IgD-negative memory B cell (primary cell): ENCODE data around the gene MTIF2. TPM values are rescaled to one million over a fixed set of nuclear protein-coding genes. Genes with fewer than 3 reads are reported as not detected.
A peak's percentile ranks its signal among the peaks of the same experiment; 100 is the strongest.
"Not testable (repeated sequence)": the region's sequence is repeated elsewhere in the genome, so short reads cannot be mapped to it uniquely, and the experiment has no call there.

Source experiments
- H3K27ac Mint-ChIP-seq, 3 donors: one replicate each; pipeline ENCODE4 v1.8.0; 2020 to 2022; ENCODE audit warnings: mild to moderate bottlenecking in 3 of 3, mixed read lengths in 3 of 3, moderate library complexity in 1 of 3
- H3K27me3 Mint-ChIP-seq: one replicate; pipeline ENCODE4 v1.8.0; 2021; ENCODE audit warnings: mixed read lengths
- H3K36me3 Mint-ChIP-seq: one replicate; pipeline ENCODE4 v1.8.0; 2020; ENCODE audit warnings: mild to moderate bottlenecking, mixed read lengths
- H3K4me1 Mint-ChIP-seq, 3 donors: one replicate each; pipeline ENCODE4 v1.8.0; 2020 to 2022; ENCODE audit warnings: mixed read lengths in 3 of 3, mild to moderate bottlenecking in 1 of 3
- H3K4me3 Mint-ChIP-seq, 4 donors: one replicate each; pipeline ENCODE4 v1.8.0; 2020 to 2022; ENCODE audit warnings: mild to moderate bottlenecking in 4 of 4, mixed read lengths in 4 of 4, moderate library complexity in 3 of 4
- H3K9me3 Mint-ChIP-seq, 3 donors: one replicate each; pipeline ENCODE4 v1.8.0; 2020 to 2021; ENCODE audit warnings: mixed read lengths in 3 of 3, mild to moderate bottlenecking in 1 of 3
- polyA plus RNA-seq: library from polyadenylated mRNA; unstranded; fragments of 300-500 nt; fragmentation: Illumina TruSeq; gene quantifications from one replicate; pipeline ENCODE4 v1.2.3, GENCODE V29; 2021

Gene MTIF2
- polyA plus RNA-seq, 1 donor from 2014 or later, result 16.9 TPM

DNA sequence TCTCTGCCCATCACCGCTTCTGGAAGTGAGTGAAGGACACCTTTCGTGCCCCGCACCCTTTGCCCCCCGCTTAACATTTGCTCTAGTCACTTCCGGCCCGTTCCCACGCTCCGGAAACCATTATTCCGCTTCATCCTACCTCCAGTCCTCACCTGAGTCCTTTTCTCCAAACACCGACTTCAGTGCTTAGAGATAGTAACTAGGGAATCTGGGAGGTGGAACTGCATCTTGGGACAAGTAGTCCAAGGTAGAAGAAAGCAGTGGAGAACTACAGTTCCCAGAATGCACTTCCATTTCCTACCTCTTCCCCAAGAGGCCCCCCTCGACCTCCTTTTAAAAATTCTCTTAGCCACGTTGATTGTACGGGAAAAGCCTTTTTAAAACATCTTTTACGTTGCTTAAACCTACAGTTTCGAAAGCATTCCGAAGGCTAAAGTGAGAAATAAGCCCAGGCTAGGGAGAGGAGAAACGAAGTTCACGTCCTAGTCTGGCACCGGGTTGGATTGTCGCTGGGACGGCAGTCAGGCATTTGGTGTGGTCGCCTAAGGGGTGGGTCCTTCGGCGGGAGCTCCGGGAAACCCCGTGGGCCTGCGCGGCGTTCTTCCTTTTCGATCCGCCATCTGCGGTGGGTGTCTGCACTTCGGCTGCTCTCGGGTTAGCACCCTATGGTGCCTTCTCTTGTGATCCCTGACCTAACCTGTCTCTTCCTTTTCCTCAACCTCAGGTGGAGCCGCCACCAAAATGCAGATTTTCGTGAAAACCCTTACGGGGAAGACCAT lies 36.8 kb downstream of the MTIF2 start, which contains the start of the genes CLHC1 and RPS27A:
Gene CLHC1, minus strand, starts transcription at position 210 of the 779 bp plus-strand sequence. CDS start 9,882 bp downstream, outside the sequence.
Gene RPS27A, plus strand, starts transcription at position 605 of the 779 bp plus-strand sequence. Its CDS starts 137 bp downstream, at position 742.
- H3K36me3 Mint-ChIP-seq, result peaks cover 4% of the 10 kb centered on the region
- H3K4me1 Mint-ChIP-seq, result peaks cover 30 to 44% (median 41%) of the 10 kb centered on the region in 3 donors
- peak within 1 kb of the TSS; percentile 88 to 99 (median 99) for H3K27ac Mint-ChIP-seq
- H3K9me3 Mint-ChIP-seq, result no peaks in the 10 kb centered on the region
- peak within 1 kb of the TSS; percentile 90 to 100 (median 98) for H3K4me3 Mint-ChIP-seq
- no peaks in the 10 kb centered on the region for H3K27me3 Mint-ChIP-seq

DNA sequence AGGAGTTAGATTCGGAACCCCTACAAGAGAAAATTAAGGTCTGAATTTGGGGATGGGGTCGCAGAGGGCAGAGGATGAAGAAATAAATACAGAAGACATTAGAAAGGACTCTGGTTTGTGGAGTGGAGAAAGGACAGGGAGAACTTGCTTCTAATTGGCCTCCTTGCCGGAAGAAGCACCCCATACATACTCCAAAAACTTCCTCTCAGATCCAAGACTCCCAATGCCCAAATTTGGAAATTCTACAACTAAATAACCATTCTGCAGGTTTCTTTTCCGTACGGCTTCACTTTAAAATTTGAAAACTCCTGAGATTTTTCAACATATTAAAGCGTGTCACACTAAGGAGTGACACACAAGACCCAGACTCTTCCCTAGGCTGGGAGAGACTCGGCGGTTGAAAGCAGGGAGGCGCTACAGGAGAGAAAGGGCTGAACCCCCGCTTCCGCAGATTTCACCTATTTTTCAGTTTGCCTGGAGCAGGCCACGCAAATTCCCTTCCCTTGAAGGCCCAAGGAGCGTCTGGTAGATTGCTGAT lies 37.4 kb downstream of the MTIF2 start:
- Mint-ChIP-seq H3K4me3 (peak overlapping the region; percentile 90 to 100 (median 98)), H3K27me3 (no peaks in the 10 kb centered on the region), H3K9me3 (no peaks in the 10 kb centered on the region), H3K4me1 (peaks cover 30 to 47% (median 46%) of the 10 kb centered on the region in 3 donors), H3K36me3 (peaks cover 4% of the 10 kb centered on the region), H3K27ac (peak overlapping the region; percentile 88 to 99 (median 99))

DNA sequence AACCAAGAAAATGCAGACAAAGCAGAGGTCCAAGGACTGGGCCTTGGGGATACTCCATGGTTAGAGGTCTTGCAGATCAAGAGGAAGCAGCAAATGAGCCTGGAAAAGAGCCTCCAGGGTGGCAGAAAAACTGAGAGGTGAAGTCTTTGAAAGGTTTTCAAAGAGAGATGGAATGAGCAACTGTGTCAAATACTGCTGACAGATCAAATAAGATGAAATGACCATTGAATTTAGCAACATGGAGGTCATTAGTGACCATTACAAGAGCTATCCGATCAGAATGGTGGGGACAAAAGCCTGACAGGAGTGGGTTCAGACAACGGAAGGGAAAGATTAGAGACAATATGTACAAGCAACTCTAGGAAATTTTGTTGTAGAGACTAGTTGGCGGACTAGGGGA lies 38.5 kb downstream of the MTIF2 start:
- peaks cover 30 to 46% (median 44%) of the 10 kb centered on the region in 3 donors for H3K4me1 Mint-ChIP-seq
- no peaks in the 10 kb centered on the region for H3K9me3 Mint-ChIP-seq
- peak overlapping the region in 2 of 4 donors; percentile 90 to 97 for H3K4me3 Mint-ChIP-seq
- no peaks in the 10 kb centered on the region for H3K27me3 Mint-ChIP-seq
- peaks cover 4% of the 10 kb centered on the region for H3K36me3 Mint-ChIP-seq
- peak overlapping the region in 2 of 3 donors; percentile 11 to 88 for H3K27ac Mint-ChIP-seq

DNA sequence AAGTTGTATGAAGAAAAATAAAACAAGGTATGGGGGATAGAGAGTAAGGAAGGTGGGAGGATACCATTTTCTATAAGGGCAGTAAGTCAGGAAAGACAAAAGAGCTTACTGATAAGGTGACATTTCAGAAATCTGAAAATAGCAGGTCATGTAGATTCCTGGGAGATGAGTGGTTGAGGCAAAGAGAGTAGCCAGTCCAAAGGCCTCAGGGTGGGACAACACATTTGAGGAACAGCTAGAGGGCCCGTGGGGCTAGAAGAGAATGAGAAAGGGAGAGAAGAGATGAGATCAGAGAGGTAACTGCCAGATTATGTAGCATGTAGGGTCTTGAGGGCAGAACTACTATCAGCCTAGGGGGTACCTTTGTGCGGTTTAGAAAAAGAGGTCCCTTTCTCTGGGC lies 39.8 kb downstream of the MTIF2 start:
- H3K4me3 Mint-ChIP-seq, result peak overlapping the region in 1 of 4 donors; percentile 90
- peak overlapping the region in 2 of 3 donors; percentile 27 to 87 for H3K27ac Mint-ChIP-seq
- H3K27me3 Mint-ChIP-seq, result no peaks in the 10 kb centered on the region
- peaks cover 4% of the 10 kb centered on the region for H3K36me3 Mint-ChIP-seq
- no peaks in the 10 kb centered on the region for H3K9me3 Mint-ChIP-seq
- H3K4me1 Mint-ChIP-seq, result peaks cover 28 to 41% (median 39%) of the 10 kb centered on the region in 3 donors

DNA sequence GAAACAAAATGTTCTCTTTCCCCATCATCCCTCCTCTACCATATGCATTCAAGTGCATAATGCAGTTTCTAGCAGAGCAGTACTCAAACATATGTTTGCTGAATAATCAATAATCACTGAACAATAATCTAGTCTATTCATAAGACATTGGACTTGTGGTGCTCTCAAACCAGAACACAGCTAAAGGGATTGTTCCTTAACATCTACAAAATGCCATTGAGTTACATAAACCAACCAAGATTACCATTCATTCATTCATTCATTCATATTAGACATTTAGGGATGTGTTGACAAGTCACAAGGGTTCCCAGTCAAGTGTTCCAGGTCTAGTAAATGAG lies 40.8 kb downstream of the MTIF2 start:
- no peaks in the 10 kb centered on the region for H3K27me3 Mint-ChIP-seq
- H3K4me1 Mint-ChIP-seq, result peaks cover 23 to 33% (median 32%) of the 10 kb centered on the region in 3 donors
- H3K4me3 Mint-ChIP-seq, result peak overlapping the region in 2 of 4 donors; percentile 29 to 57
- H3K27ac Mint-ChIP-seq, result peak overlapping the region; percentile 16 to 27 (median 25)
- no peaks in the 10 kb centered on the region for H3K9me3 Mint-ChIP-seq
- H3K36me3 Mint-ChIP-seq, result peaks cover 2% of the 10 kb centered on the region

DNA sequence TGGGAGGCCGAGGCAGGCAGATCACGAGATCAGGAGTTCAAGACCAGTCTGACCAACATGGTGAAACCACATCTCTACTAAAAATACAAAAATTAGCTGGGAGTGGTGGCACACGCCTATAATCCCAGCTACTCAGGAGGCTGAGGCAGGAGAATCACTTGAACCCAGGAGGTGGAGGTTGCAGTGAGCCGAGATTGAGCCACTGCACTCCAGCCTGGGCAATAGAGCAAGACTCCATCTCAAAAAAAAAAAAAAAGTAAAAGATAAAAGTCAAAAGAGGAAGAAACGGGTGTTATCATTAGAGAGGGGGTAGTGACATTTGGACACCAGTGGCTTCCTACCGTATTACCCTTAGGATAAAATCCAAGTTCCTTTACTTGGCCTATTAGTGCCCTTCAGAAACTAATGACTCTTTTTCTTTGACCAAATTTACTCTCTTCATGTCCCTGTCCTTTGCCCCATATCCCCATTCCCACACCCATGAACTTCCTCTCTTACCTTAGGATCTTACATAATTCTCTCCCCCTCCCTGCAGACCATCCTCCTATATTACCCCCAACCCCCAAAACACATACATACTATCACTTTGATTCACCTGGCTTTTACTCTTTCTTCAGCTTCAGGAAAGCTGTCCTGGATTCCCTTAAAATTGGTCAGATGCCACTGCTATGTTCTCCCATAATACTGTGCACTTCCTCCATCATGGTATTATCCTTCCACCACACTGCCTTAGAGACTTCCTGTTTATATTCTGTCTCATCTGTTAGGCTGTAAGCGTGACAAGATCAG lies 41.4 kb downstream of the MTIF2 start:
- Mint-ChIP-seq H3K27ac (peak overlapping the region; percentile 12 to 25 (median 16)), H3K4me3 (peak overlapping the region in 2 of 4 donors; percentile 29 to 57), H3K4me1 (peaks cover 23 to 36% (median 33%) of the 10 kb centered on the region in 3 donors)
- H3K36me3 Mint-ChIP-seq, H3K27me3 Mint-ChIP-seq, H3K9me3 Mint-ChIP-seq: not testable (repeated sequence)

DNA sequence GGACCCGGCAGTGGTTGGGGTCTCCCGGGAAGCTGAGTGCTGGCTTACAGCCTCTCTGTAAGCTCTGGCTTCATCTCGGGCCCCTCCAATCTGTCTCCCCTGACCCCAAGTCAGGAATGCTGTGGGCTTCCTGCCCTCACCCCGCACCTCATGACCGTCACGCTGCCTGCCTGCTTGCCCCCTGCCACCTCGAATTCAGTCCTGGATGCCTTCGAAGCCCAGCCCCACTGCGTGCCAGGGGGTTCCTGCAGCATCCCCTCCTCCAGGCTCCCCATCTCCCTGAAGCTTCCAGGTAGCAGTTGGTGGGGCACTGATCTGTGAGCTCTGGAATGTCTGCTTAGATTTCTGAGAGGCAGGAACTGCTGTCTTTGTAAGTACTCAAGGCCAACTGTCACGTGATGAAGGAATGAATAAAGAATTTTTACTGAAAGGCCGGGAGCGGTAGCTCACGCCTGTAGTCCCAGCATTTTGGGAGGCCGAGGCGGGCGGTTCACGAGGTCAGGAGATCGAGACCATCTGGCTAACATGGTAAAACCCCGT lies 43.5 kb downstream of the MTIF2 start:
- Mint-ChIP-seq H3K36me3 (no peaks in the 10 kb centered on the region), H3K4me3 (peak overlapping the region in 1 of 4 donors; percentile 86), H3K4me1 (peaks cover 20 to 31% (median 29%) of the 10 kb centered on the region in 3 donors), H3K27me3 (no peaks in the 10 kb centered on the region), H3K27ac (peak overlapping the region in 1 of 3 donors; percentile 90), H3K9me3 (no peaks in the 10 kb centered on the region)

GRCh38 chr2:55224761-55225261 lies 44.2 kb downstream of the MTIF2 start:
- H3K27ac Mint-ChIP-seq, result peak overlapping the region in 2 of 3 donors; percentile 90 to 94
- no peaks in the 10 kb centered on the region for H3K36me3 Mint-ChIP-seq
- H3K27me3 Mint-ChIP-seq, result no peaks in the 10 kb centered on the region
- peak overlapping the region in 1 of 4 donors; percentile 86 for H3K4me3 Mint-ChIP-seq
- no peaks in the 10 kb centered on the region for H3K9me3 Mint-ChIP-seq
- H3K4me1 Mint-ChIP-seq, result peaks cover 16 to 27% (median 26%) of the 10 kb centered on the region in 3 donors

GRCh38 chr2:55223958-55224760 lies 44.9 kb downstream of the MTIF2 start:
- Mint-ChIP-seq H3K27ac (peak overlapping the region; percentile 90 to 94 (median 92)), H3K36me3 (no peaks in the 10 kb centered on the region), H3K27me3 (no peaks in the 10 kb centered on the region), H3K4me3 (peak overlapping the region; percentile 83 to 93 (median 88)), H3K4me1 (peaks cover 16 to 25% (median 25%) of the 10 kb centered on the region in 3 donors), H3K9me3 (no peaks in the 10 kb centered on the region)

GRCh38 chr2:55213822-55214221 lies 55.2 kb downstream of the MTIF2 start:
- Mint-ChIP-seq H3K27me3 (no peaks in the 10 kb centered on the region), H3K4me1 (no peaks in the 10 kb centered on the region), H3K4me3 (no peak overlapping the region), H3K27ac (peak overlapping the region in 1 of 3 donors; percentile 25), H3K36me3 (peaks cover 2% of the 10 kb centered on the region), H3K9me3 (no peaks in the 10 kb centered on the region)

DNA sequence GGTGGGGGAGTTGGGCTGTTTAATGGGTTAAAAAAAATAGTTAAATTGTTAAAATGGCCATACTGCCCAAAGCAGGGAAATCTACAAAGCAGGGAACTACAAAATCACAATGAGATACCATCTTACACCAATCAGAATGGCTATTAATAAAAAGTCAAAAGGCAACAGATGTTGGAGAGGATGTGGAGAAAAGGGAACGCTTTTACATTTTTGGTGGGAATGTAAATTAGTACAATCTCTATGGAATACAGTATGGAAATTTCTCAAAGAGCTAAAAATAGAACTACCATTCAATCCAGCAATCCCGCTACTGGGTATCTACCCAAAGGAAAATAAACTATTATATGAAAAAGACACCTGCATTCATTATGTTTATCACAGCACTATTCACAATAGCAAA lies 64.1 kb downstream of the MTIF2 start:
- Mint-ChIP-seq H3K36me3 (peaks cover 14% of the 10 kb centered on the region), H3K9me3 (peaks cover 6 to 13% (median 9%) of the 10 kb centered on the region in 3 donors), H3K27ac (no peak overlapping the region), H3K27me3 (no peaks in the 10 kb centered on the region), H3K4me1 (no peaks in the 10 kb centered on the region), H3K4me3 (no peak overlapping the region)

DNA sequence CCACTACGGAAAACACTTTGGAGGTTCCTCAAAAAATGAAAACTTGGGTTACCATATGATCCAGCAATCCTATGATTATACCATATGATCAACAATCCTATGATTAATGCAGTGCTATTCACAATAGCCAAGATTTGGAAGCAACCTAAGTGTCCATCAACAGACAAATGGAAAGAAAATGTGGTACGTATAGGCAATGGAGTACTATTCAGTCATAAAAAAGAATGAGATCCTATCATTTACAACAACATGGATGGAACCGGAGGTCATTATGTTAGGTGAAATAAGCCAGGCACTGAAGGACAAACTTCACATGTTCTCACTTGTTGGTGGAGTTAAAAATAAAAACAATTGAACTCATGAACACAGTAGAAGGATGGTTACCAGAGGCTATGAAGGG lies 64.5 kb downstream of the MTIF2 start:
- no peak overlapping the region for H3K27ac Mint-ChIP-seq

GRCh38 chr2:55200416-55200815 lies 68.6 kb downstream of the MTIF2 start:
- no peak overlapping the region for H3K27ac Mint-ChIP-seq
- no peak overlapping the region for H3K4me3 Mint-ChIP-seq
- no peaks in the 10 kb centered on the region for H3K4me1 Mint-ChIP-seq
- H3K9me3 Mint-ChIP-seq, result peaks cover 9 to 16% (median 13%) of the 10 kb centered on the region in 3 donors
- H3K36me3 Mint-ChIP-seq, result peaks cover 25% of the 10 kb centered on the region
- H3K27me3 Mint-ChIP-seq, result no peaks in the 10 kb centered on the region

More for the DNA sequence above, 64.5 kb downstream of the MTIF2 start:
- Mint-ChIP-seq H3K27me3 (no peaks in the 10 kb centered on the region), H3K4me1 (no peaks in the 10 kb centered on the region), H3K36me3 (peaks cover 15% of the 10 kb centered on the region), H3K9me3 (peaks cover 9 to 13% (median 12%) of the 10 kb centered on the region in 3 donors), H3K4me3 (no peak overlapping the region)

DNA sequence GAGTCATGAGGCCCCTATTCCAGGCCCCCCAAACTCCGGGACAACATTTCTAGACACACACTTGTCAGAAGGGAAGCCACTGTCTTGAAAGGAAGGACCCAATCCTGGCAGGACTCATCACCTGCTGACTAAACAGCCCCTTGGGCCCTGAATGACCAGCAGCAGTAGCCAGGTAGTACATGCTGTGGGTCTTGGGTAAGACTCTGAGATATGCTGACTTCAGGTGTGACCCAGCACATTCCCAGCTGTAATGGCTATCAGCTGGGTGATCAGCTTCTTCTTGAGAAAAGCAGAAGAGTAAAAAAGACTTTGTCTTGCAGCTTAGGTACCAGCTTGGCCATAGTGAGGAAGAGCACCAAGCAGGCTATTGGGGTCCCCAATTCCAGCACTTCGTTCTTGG lies 72.5 kb downstream of the MTIF2 start:
- no peaks in the 10 kb centered on the region for H3K4me1 Mint-ChIP-seq
- no peak overlapping the region for H3K27ac Mint-ChIP-seq
- H3K36me3 Mint-ChIP-seq, result peaks cover 26% of the 10 kb centered on the region
- no peaks in the 10 kb centered on the region for H3K27me3 Mint-ChIP-seq
- no peak overlapping the region for H3K4me3 Mint-ChIP-seq
- peaks cover 6 to 16% (median 13%) of the 10 kb centered on the region in 3 donors for H3K9me3 Mint-ChIP-seq
